Measurements from ENCODE around the gene FAM168A.
"Not testable (repeated sequence)": the region's sequence is repeated elsewhere in the genome, so short reads cannot be mapped to it uniquely, and the experiment has no call there.

FAM168A gene

GRCh38 chr11:73579641-73580434 lies 18.1 kb downstream of the FAM168A start:
- no peak overlapping the region for H3K9ac ChIP-seq (ENCODE audit: insufficient read length, low read depth)
- H3K36me3 ChIP-seq (ENCODE audit: insufficient read depth, insufficient read length, low read length) = no peaks in the 10 kb centered on the region
- no peak overlapping the region for H3K4me3 ChIP-seq (ENCODE audit: insufficient read length, low read depth)
- no peaks in the 10 kb centered on the region for H3K4me1 ChIP-seq (ENCODE audit: insufficient read depth, insufficient read length)
- H3K9me3 ChIP-seq (ENCODE audit: insufficient read depth, low read length) = no peaks in the 10 kb centered on the region
- DNase-seq (ENCODE audit: low read depth, low spot score) = no peak
- TF ChIP-seq ZNF274 (IDR thresholded peaks at IDR 0.05; ENCODE audit: low read depth, low read length) = no peak
- TF ChIP-seq SUZ12 (IDR thresholded peaks at IDR 0.05; ENCODE audit: extremely low read depth, insufficient read depth, insufficient read length) = no peak
- no peak for TF ChIP-seq YY1 (IDR thresholded peaks at IDR 0.05; ENCODE audit: insufficient read depth, insufficient read length)
- no peaks in the 10 kb centered on the region for H3K27me3 ChIP-seq (ENCODE audit: insufficient read depth, insufficient read length)

- Histone ChIP-seq H3K9ac (ENCODE audit: insufficient read length, low read depth) (no peak overlapping the region), H3K9me3 (ENCODE audit: insufficient read depth, low read length) (no peaks in the 10 kb centered on the region), H3K4me1 (ENCODE audit: insufficient read depth, insufficient read length) (no peaks in the 10 kb centered on the region), H3K4me3 (ENCODE audit: insufficient read length, low read depth) (no peak overlapping the region), H3K27me3 (ENCODE audit: insufficient read depth, insufficient read length) (no peaks in the 10 kb centered on the region), H3K36me3 (ENCODE audit: insufficient read depth, insufficient read length, low read length) (no peaks in the 10 kb centered on the region)
- no peak for DNase-seq (ENCODE audit: low read depth, low spot score)
- TF ChIP-seq SUZ12 (IDR thresholded peaks at IDR 0.05; ENCODE audit: extremely low read depth, insufficient read depth, insufficient read length) (no peak), YY1 (IDR thresholded peaks at IDR 0.05; ENCODE audit: insufficient read depth, insufficient read length) (no peak), ZNF274 (IDR thresholded peaks at IDR 0.05; ENCODE audit: low read depth, low read length) (no peak)
These were observed 19.2 kb downstream of the FAM168A start for GRCh38 chr11:73578592-73579185.

DNA sequence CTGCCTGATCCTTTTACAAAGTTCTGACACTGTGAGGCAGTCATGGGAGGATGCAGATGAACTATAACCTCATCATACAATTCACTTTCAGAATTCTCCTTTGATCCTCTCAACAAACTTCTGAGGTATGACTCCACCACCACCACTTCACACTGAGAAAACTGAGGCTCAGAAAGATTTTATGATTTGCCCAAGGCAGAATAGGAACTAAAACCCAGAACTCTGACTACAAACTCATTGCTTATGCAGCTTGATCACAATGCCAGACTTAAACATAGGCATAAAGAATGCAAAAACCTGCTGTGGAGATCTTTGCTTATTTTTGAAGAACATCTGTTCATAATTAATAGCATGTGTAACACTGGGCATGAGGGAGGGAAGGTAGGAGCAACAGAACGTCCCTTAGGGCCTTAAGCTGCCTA lies 20.4 kb downstream of the FAM168A start:
- Histone ChIP-seq H3K9ac (ENCODE audit: insufficient read length, low read depth) (no peak overlapping the region), H3K36me3 (ENCODE audit: insufficient read depth, insufficient read length, low read length) (no peaks in the 10 kb centered on the region), H3K4me3 (ENCODE audit: insufficient read length, low read depth) (no peak overlapping the region), H3K9me3 (ENCODE audit: insufficient read depth, low read length) (no peaks in the 10 kb centered on the region; the same call in 1 of the 2 replicates), H3K27me3 (ENCODE audit: insufficient read depth, insufficient read length) (no peaks in the 10 kb centered on the region), H3K4me1 (ENCODE audit: insufficient read depth, insufficient read length) (no peaks in the 10 kb centered on the region)
- DNase-seq (ENCODE audit: low read depth, low spot score) = no peak
- no peak for TF ChIP-seq ZNF274 (IDR thresholded peaks at IDR 0.05; ENCODE audit: low read depth, low read length)
- no peak for TF ChIP-seq SUZ12 (IDR thresholded peaks at IDR 0.05; ENCODE audit: extremely low read depth, insufficient read depth, insufficient read length)
- no peak for TF ChIP-seq YY1 (IDR thresholded peaks at IDR 0.05; ENCODE audit: insufficient read depth, insufficient read length)

DNA sequence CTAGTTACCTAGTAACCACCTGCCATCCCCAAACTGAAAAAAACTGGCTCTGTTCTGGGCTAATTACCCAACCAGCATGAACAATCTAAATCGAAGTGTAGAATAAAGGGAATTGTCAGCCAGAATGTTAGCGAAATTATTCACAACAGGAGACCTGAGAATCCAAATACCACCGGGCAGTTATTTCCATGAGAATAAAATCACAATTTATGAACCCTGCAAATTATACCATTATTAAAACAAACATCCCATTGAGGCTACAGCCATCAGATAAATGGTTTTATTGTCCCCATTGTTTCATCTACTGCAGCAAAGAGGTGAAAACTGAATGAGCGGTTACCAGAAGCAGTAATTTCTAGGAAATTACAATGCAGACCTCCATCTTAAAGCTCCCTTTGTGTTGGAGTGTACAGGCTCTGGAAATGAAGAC lies 21.7 kb downstream of the FAM168A start:
- H3K27me3 ChIP-seq (ENCODE audit: insufficient read depth, insufficient read length) = no peaks in the 10 kb centered on the region
- H3K4me3 ChIP-seq (ENCODE audit: insufficient read length, low read depth) = no peak overlapping the region
- H3K9ac ChIP-seq (ENCODE audit: insufficient read length, low read depth) = no peak overlapping the region
- H3K4me1 ChIP-seq (ENCODE audit: insufficient read depth, insufficient read length) = no peaks in the 10 kb centered on the region
- no peak for DNase-seq (ENCODE audit: low read depth, low spot score)
- no peaks in the 10 kb centered on the region for H3K36me3 ChIP-seq (ENCODE audit: insufficient read depth, insufficient read length, low read length)
- no peak for TF ChIP-seq ZNF274 (IDR thresholded peaks at IDR 0.05; ENCODE audit: low read depth, low read length)
- TF ChIP-seq SUZ12 (IDR thresholded peaks at IDR 0.05; ENCODE audit: extremely low read depth, insufficient read depth, insufficient read length) = no peak
- no peak for TF ChIP-seq YY1 (IDR thresholded peaks at IDR 0.05; ENCODE audit: insufficient read depth, insufficient read length)
- no peaks in the 10 kb centered on the region; the same call in 1 of the 2 replicates for H3K9me3 ChIP-seq (ENCODE audit: insufficient read depth, low read length)

GRCh38 chr11:73571982-73572381 lies 25.9 kb downstream of the FAM168A start:
- H3K27me3 ChIP-seq (ENCODE audit: insufficient read depth, insufficient read length); H3K36me3 ChIP-seq (ENCODE audit: insufficient read depth, insufficient read length, low read length); H3K9me3 ChIP-seq (ENCODE audit: insufficient read depth, low read length); H3K9ac ChIP-seq (ENCODE audit: insufficient read length, low read depth); H3K4me1 ChIP-seq (ENCODE audit: insufficient read depth, insufficient read length); H3K4me3 ChIP-seq (ENCODE audit: insufficient read length, low read depth); DNase-seq (ENCODE audit: low read depth, low spot score): not testable (repeated sequence)

DNA sequence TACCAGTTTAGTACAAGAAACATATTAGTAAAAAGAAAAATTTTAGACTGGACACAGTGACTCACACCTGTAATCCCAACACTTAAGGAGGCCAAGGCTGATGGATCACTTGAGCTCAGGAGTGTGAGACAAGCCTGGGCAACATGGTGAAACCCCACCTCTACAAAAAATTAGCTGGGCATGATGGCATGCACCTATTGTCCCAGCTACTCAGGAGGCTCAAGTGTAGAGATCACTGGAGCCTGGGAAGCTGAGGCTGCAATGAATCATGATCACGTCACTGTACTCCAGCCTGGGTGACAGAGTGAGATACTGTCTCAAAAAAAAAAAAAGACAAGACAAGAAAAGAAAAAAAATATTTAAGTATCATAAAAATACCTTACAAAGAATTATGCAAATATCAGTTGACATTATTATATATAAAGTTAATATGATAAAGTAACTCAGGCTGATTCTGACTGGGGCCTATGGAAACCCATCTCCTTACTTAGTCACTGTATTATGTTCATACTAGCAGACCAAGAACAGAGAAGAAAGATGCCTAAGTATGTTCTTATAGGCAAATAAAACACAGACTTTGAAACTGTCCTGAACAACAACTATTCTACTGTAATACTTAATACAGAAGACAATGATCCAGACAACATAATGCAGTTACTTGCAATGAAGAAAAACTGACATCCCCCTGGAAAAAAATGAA lies 27.3 kb downstream of the FAM168A start:
- TF ChIP-seq ZNF274 (IDR thresholded peaks at IDR 0.05; ENCODE audit: low read depth, low read length) (no peak), SUZ12 (IDR thresholded peaks at IDR 0.05; ENCODE audit: extremely low read depth, insufficient read depth, insufficient read length) (no peak), YY1 (IDR thresholded peaks at IDR 0.05; ENCODE audit: insufficient read depth, insufficient read length) (no peak)
- Histone ChIP-seq H3K27me3 (ENCODE audit: insufficient read depth, insufficient read length) (no peaks in the 10 kb centered on the region), H3K9me3 (ENCODE audit: insufficient read depth, low read length) (no peaks in the 10 kb centered on the region; the same call in 1 of the 2 replicates), H3K4me1 (ENCODE audit: insufficient read depth, insufficient read length) (no peaks in the 10 kb centered on the region), H3K36me3 (ENCODE audit: insufficient read depth, insufficient read length, low read length) (no peaks in the 10 kb centered on the region), H3K4me3 (ENCODE audit: insufficient read length, low read depth) (no peak overlapping the region), H3K9ac (ENCODE audit: insufficient read length, low read depth) (no peak overlapping the region)
- DNase-seq (ENCODE audit: low read depth, low spot score) = no peak
